Upper lobe of right lung (tissue), 1 donor: ENCODE results near the gene TIMM23. TPM values are rescaled to one million over a fixed set of nuclear protein-coding genes. Genes with fewer than 3 reads are reported as not detected.

Source experiments
- ATAC-seq: fragments of 200-7000 bp; cut with Tn5 transposase; one replicate; pipeline ENCODE4 v1.9.1; 2020; ENCODE audit warnings: mild to moderate bottlenecking, moderate library complexity
- DNase-seq: peaks from one replicate; pipeline ENCODE4 v3.0.0-alpha.2; 2020
- H3K27ac ChIP-seq: fragments of 200-600 bp; one replicate; pipeline ENCODE4 v1.8.0; 2022
- H3K27me3 ChIP-seq: fragments of 200-600 bp; one replicate; pipeline ENCODE4 v1.8.0; 2022; ENCODE audit warnings: mild to moderate bottlenecking
- H3K36me3 ChIP-seq: fragments of 200-600 bp; one replicate; pipeline ENCODE4 v1.8.0; 2022
- H3K4me1 ChIP-seq: fragments of 200-600 bp; one replicate; pipeline ENCODE4 v1.8.0; 2022
- H3K4me3 ChIP-seq: fragments of 200-600 bp; one replicate; pipeline ENCODE4 v1.8.0; 2022; ENCODE audit warnings: mild to moderate bottlenecking
- H3K9me3 ChIP-seq: fragments of 200-600 bp; one replicate; pipeline ENCODE4 v1.8.0; 2022
- intact Hi-C: fragments of 100-400 bp; cut with DNase I; formaldehyde crosslinking; loops from one replicate; pipeline ENCODE4 v1.11.0; 2022
- total RNA-seq: library from RNA; stranded (reverse); fragmentation: NEBNext Ultra II Directional; extraction: Animal tissue kit (Norgen Biotek cat#: 25700); gene quantifications from one replicate; pipeline ENCODE4 v1.2.1, GENCODE V29; 2021
- TF ChIP-seq, protein P1 (sequence below): fragments of 200-600 bp; IDR thresholded peaks from one replicate; pipeline ENCODE4 v1.8.0; 2022; ENCODE audit warnings: antibody characterized with exemption
- donor health status: DM: no; HTN: yes; CAD: no; lungs with severe emphysema.

TIMM23 gene
- total RNA-seq, 1 donor from 2014 or later: 35.8 TPM

DNA sequence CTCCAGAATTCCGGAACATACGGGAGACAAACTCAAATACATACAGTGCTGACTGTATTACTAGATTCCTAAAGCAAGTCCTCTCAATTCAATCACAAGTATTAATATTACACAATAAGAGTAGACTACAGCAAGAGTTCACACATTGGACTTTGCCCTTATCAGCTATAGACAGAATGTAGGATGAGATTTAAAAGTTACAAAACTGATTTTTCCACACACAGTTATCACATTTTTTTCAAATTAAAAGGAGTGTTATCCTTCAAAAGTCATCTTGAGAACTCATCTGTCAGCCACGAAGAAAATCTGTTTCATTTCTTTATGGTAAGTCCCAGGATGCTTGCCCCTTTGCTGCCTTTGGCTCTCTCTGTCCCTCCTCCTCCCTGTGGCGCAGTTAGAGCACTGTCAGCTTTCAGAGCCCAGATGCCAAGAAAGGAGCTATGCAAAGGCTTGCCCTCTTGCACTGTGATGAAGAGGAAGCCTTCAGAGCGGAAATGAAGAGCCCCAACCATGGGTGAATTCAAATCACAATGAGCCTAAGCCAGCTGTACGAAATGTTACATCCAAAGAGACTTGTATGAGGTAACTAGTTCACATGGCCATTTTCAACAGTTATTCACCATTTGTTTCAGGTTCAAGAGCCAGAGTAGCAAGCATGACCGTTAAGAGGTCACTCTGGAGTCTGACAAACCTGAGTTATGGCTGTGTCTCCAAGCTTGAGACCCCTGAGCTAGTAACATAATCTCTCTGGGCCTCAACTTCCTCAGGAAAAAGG lies 47.5 kb downstream of the TIMM23 start:
- peak; percentile 20 for ATAC-seq
- H3K36me3 ChIP-seq: peaks cover 23% of the 10 kb centered on the region
- H3K27ac ChIP-seq: peak overlapping the region; percentile 69
- intact Hi-C loops: no loop called here
- DNase-seq: no peak
- peaks cover 62% of the 10 kb centered on the region for H3K4me1 ChIP-seq
- no peaks in the 10 kb centered on the region for H3K9me3 ChIP-seq
- peak overlapping the region; percentile 1 for H3K4me3 ChIP-seq
- no peaks in the 10 kb centered on the region for H3K27me3 ChIP-seq
- TF ChIP-seq, protein P1, sequence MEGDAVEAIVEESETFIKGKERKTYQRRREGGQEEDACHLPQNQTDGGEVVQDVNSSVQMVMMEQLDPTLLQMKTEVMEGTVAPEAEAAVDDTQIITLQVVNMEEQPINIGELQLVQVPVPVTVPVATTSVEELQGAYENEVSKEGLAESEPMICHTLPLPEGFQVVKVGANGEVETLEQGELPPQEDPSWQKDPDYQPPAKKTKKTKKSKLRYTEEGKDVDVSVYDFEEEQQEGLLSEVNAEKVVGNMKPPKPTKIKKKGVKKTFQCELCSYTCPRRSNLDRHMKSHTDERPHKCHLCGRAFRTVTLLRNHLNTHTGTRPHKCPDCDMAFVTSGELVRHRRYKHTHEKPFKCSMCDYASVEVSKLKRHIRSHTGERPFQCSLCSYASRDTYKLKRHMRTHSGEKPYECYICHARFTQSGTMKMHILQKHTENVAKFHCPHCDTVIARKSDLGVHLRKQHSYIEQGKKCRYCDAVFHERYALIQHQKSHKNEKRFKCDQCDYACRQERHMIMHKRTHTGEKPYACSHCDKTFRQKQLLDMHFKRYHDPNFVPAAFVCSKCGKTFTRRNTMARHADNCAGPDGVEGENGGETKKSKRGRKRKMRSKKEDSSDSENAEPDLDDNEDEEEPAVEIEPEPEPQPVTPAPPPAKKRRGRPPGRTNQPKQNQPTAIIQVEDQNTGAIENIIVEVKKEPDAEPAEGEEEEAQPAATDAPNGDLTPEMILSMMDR: no peak

DNA sequence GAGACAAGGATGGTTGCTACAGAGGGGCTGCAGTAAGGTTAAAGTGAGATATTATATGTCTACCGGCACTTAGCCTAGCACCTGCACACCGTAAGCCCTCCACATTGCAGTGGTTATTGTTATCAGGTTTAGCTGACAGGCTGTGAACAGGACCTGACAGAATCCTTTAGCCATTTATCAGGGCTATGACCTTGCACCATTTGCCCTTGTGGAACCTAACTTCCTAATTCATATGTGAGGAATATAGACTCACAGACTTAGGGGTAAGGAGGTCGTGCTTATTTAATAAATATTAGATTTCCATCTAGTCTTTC lies 48.0 kb downstream of the TIMM23 start:
- ATAC-seq (no peak), DNase-seq (no peak)
- intact Hi-C loops: no loop called here
- Histone ChIP-seq H3K36me3 (peaks cover 18% of the 10 kb centered on the region), H3K27me3 (no peaks in the 10 kb centered on the region), H3K4me1 (peaks cover 67% of the 10 kb centered on the region), H3K9me3 (no peaks in the 10 kb centered on the region), H3K4me3 (peak overlapping the region; percentile 66), H3K27ac (peak overlapping the region; percentile 69)
- TF ChIP-seq, protein P1: no peak

DNA sequence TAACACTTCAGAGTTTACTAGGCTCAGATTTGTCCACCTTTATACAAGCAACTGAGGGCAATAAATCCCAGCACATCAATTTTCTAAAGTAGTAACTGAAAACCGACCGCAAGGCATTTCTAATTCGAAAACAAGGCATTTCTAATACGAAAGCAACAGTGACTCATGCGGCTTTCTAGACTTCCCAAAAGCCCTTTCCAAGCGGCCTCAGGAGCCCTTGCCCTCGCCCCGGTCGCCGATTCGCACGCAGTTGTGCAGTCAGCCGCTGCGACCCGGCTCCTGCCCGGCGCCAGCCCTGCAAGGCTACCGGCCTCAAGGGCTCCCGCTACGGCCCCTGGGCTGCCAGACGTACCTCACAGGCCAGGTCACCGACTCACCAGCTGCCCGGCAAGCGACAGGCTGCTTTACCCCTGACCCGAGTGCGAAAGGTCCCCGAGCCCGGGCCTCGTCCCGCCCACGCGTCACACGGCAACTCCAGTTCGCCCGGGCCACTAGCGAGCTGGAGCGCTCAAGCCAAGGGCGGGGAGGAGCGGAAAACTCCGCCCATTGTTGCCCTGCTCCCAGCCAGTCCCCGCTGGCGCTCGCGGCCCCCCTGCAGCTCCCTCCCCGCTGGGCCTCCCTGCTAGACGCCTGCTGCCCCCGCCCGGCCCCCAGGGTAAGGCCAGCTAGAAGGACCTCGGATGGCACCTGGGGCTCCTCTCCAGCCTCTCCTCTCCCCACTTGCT lies 50.9 kb downstream of the TIMM23 start:
- Histone ChIP-seq H3K9me3 (no peaks in the 10 kb centered on the region), H3K4me3 (peak overlapping the region; percentile 66), H3K36me3 (peaks cover 8% of the 10 kb centered on the region), H3K27me3 (no peaks in the 10 kb centered on the region), H3K27ac (peak overlapping the region; percentile 89), H3K4me1 (peaks cover 84% of the 10 kb centered on the region)
- ATAC-seq: peak; percentile 98
- intact Hi-C loops: no loop called here
- TF ChIP-seq, protein P1: peak; percentile 42
- peak; percentile 99 for DNase-seq

DNA sequence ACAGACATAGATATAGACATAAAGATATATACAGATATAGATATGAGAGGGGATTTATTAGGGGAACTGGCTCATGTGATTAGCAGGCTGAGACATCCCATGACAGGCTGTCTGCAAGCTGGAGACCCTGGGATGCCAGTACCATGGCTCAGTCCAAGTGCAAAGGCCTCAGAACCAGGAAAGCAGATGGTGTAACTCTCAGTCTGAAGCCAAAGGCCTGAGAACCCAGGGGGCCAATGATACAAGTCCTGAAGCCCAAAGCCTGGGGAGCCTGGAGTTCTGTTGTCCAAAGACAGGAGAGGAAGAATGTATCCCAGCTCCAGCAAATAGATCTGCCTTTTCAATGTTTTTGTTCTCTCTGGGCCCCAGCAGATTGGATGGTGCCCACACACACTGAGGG lies 52.7 kb downstream of the TIMM23 start:
- Histone ChIP-seq H3K27me3 (no peaks in the 10 kb centered on the region), H3K4me3 (no peak overlapping the region), H3K36me3 (peaks cover 8% of the 10 kb centered on the region), H3K4me1 (peaks cover 81% of the 10 kb centered on the region), H3K27ac (no peak overlapping the region), H3K9me3 (no peaks in the 10 kb centered on the region)
- TF ChIP-seq, protein P1: no peak
- ATAC-seq (no peak), DNase-seq (no peak)
- intact Hi-C loops: no loop called here

DNA sequence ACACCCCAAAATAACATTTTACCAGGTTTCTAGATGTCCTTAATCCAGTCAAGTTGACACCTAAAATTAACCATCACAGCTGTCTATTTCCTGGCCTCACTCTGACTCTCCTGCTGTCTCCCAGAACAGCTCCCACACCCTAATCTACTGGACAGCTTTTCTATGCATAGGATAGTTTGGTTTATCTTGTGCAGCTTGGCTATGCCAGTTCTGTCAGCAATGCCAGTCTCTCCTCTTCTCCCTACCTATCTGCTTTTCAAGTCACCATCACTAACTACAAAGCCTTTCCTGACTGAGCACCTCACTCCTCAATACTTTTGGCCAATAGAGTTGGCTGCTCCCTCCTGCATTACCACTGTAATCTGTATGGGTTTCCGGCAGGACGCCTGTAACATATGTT lies 53.1 kb downstream of the TIMM23 start:
- Histone ChIP-seq H3K4me1 (peaks cover 77% of the 10 kb centered on the region), H3K4me3 (no peak overlapping the region), H3K27ac (no peak overlapping the region), H3K27me3 (no peaks in the 10 kb centered on the region), H3K9me3 (no peaks in the 10 kb centered on the region), H3K36me3 (peaks cover 8% of the 10 kb centered on the region)
- DNase-seq (no peak), ATAC-seq (no peak)
- intact Hi-C loops: no loop called here
- TF ChIP-seq, protein P1: no peak
